GM21723 (cell line): ENCODE measurements around the gene RHBDD2.
A peak's percentile ranks its signal among the peaks of the same experiment; 100 is the strongest.
"Not testable (repeated sequence)": the region's sequence is repeated elsewhere in the genome, so short reads cannot be mapped to it uniquely, and the experiment has no call there.

Experiments
- ATAC-seq: cut with Tn5 transposase; IDR thresholded peaks from one replicate; pipeline ENCODE4 v1.9.1; 2021; ENCODE audit warnings: mild to moderate bottlenecking, moderate library complexity; ENCODE audit not compliant: unreplicated experiment

RHBDD2 gene

GRCh38 chr7:75888464-75889222, 9.8 kb downstream of the RHBDD2 start:
- ATAC-seq = no peak

- ATAC-seq = no peak
Measured at GRCh38 chr7:75889223-75889825, 10.5 kb downstream of the RHBDD2 start.

GRCh38 chr7:75889826-75890225, 11.0 kb downstream of the RHBDD2 start:
- no peak for ATAC-seq

GRCh38 chr7:75891237-75891636, 12.4 kb downstream of the RHBDD2 start:
- not testable (repeated sequence) for ATAC-seq

- ATAC-seq = no peak
Measured at GRCh38 chr7:75891815-75892411, 13.1 kb downstream of the RHBDD2 start.

- ATAC-seq = no peak
Measured at GRCh38 chr7:75892634-75893272, 13.9 kb downstream of the RHBDD2 start.

- ATAC-seq = no peak
Measured at GRCh38 chr7:75896803-75897327, 18.0 kb downstream of the RHBDD2 start.

GRCh38 chr7:75900617-75901315, 21.9 kb downstream of the RHBDD2 start:
- ATAC-seq = no peak

GRCh38 chr7:75905785-75906604, 27.2 kb downstream of the RHBDD2 start:
- ATAC-seq = no peak

GRCh38 chr7:75906991-75907667, 28.3 kb downstream of the RHBDD2 start:
- ATAC-seq = no peak

GRCh38 chr7:75907668-75908039, 28.8 kb downstream of the RHBDD2 start:
- not testable (repeated sequence) for ATAC-seq

GRCh38 chr7:75909521-75910132, 30.8 kb downstream of the RHBDD2 start:
- no peak for ATAC-seq

- not testable (repeated sequence) for ATAC-seq
Measured at GRCh38 chr7:75911186-75911585, 32.4 kb downstream of the RHBDD2 start.

GRCh38 chr7:75913437-75913836, 34.6 kb downstream of the RHBDD2 start:
- ATAC-seq = no peak

GRCh38 chr7:75914169-75914654, 35.4 kb downstream of the RHBDD2 start:
- no peak for ATAC-seq

- ATAC-seq = peak; percentile 92
Measured at GRCh38 chr7:75914655-75915415, 36.0 kb downstream of the RHBDD2 start, which contains the start of gene POR. POR (plus strand) TSS chr7:75915155; CDS start chr7:75954002, 38,847 bp downstream.

GRCh38 chr7:75915416-75916156, 36.8 kb downstream of the RHBDD2 start:
- ATAC-seq = peak; percentile 30
